ENCODE results near the gene HSBP1L1. TPM values are rescaled to one million over a fixed set of nuclear protein-coding genes. Genes with fewer than 3 reads are reported as not detected.

HSBP1L1 gene
- total and polyA plus RNA-seq, 2 of the 8 experiments (the other 6 are each of a cell fraction or from before 2014, with no cell fraction given), result 1.0 to 1.3 TPM

DNA sequence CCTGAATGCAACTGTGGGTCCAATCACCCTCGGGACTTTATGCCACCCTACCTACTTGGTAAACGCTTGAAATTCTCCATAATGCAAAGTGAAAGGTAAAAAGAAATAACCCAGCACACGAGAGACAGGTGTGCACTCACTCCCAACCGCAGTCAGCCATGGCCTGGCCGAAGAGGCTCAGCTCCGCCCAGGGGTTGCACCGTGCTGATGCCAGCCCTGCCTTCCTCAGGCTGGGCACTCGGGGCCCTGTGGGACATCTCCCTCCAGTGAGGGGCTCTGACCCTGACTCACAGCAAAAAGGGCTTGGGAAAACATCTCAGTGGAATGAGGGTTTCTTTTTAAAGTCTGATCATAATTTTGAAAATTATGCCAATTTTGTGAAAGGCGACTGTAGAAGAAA, 26.2 kb upstream of the HSBP1L1 start:
- no peak overlapping the region for H2BK120ac ChIP-seq (replicated peaks; ENCODE audit: low read depth, low read length)
- H3K4me2 ChIP-seq (ENCODE audit: insufficient read depth in 1 of 2, low read depth in 2 of 2, low read length in 2 of 2), result no peak overlapping the region
- H2BK20ac ChIP-seq (ENCODE audit: low read length), result no peak overlapping the region
- H3K23ac ChIP-seq (ENCODE audit: insufficient read length), result no peak overlapping the region
- no peak overlapping the region for H2AFZ ChIP-seq (ENCODE audit: low read length)
- H3K79me1 ChIP-seq (ENCODE audit: low read depth, low read length), result peaks cover 5% of the 10 kb centered on the region
- H2BK5ac ChIP-seq (ENCODE audit: low read depth, low read length), result no peak overlapping the region
- H2BK15ac ChIP-seq (ENCODE audit: low read length), result no peak overlapping the region
- CTCF ChIA-PET (ENCODE audit: partially characterized antibody), result interaction anchor here (3.2 kb wide), 1 partner anchor 10 kb away, joined by 15 read pairs; no protein-coding TSS in a partner anchor
- H3K79me2 ChIP-seq (ENCODE audit: control insufficient read depth in 1 of 2, insufficient read depth in 2 of 2, low read length in 2 of 2), result peaks cover 0 to 8% of the 10 kb centered on the region in 2 experiments; a peak in 2 of 4 replicates
- no peak overlapping the region for H3K9ac ChIP-seq (replicated peaks in 1 of 4; ENCODE audit: extremely low read depth in 1 of 4, low read depth in 3 of 4, low read length in 3 of 4)
- 88% methylated on average over 8 of the region's 9 CpGs; no CpG with 5 or more reads in 1 of the 2 experiments for WGBS, 2 experiments (ENCODE audit: extremely low coverage in 1 of 2, insufficient coverage in 1 of 2, insufficient read length in 1 of 2, insufficient replicate concordance in 2 of 2, low coverage in 1 of 2, low lambda C conversion rate in 2 of 2, missing lambda C conversion rate in 1 of 2)
- no peak overlapping the region for H4K8ac ChIP-seq (ENCODE audit: extremely low read depth, insufficient read depth, low read length)
- H3K56ac ChIP-seq (replicated peaks; ENCODE audit: insufficient read length, low read depth, low read length), result no peak overlapping the region
- no peaks in the 10 kb centered on the region; a peak in 1 of 7 replicates for H3K27me3 ChIP-seq (replicated peaks in 1 of 4; ENCODE audit: control insufficient read depth in 3 of 4, extremely low read depth in 1 of 4, insufficient read depth in 3 of 4, low read length in 3 of 4)
- no peak for FAIRE-seq
- H3K4me3 ChIP-seq (ENCODE audit: extremely low read depth in 1 of 4, insufficient read depth in 2 of 4, low read depth in 3 of 4, low read length in 4 of 4), result no peak overlapping the region
- no peaks in the 10 kb centered on the region for H3K23me2 ChIP-seq (ENCODE audit: low read depth, low read length)
- no peaks in the 10 kb centered on the region; a peak in 1 of 8 replicates for H3K36me3 ChIP-seq (ENCODE audit: control insufficient read depth in 2 of 4, insufficient read depth in 4 of 4, low read length in 3 of 4)
- H3K14ac ChIP-seq (ENCODE audit: insufficient read length), result no peak overlapping the region
- no peak overlapping the region for H2AK5ac ChIP-seq (ENCODE audit: low read depth, low read length)
- no peak overlapping the region for H3K27ac ChIP-seq (ENCODE audit: low read depth, low read length)
- peaks cover 0 to 12% of the 10 kb centered on the region in 2 experiments for H4K20me1 ChIP-seq (replicated peaks in 1 of 2; ENCODE audit: control insufficient read depth in 1 of 2, insufficient read depth in 2 of 2, low read length in 2 of 2)
- no peak overlapping the region for H3K4ac ChIP-seq (replicated peaks; ENCODE audit: insufficient read length, low read depth, low read length)
- H2BK12ac ChIP-seq (ENCODE audit: low read depth, low read length), result no peak overlapping the region
- no peak for DNase-seq (ENCODE audit: low read depth in 1 of 2, low spot score in 2 of 2)
- no peaks in the 10 kb centered on the region for H3K9me3 ChIP-seq (ENCODE audit: insufficient read depth in 2 of 2, low read depth in 1 of 2, low read length in 1 of 2)
- POLR2A ChIA-PET (ENCODE audit: partially characterized antibody), result interaction anchor here (1.6 kb wide), 1 partner anchor 54 kb away, joined by 3 read pairs; no protein-coding TSS in a partner anchor
- no peak overlapping the region for H4K5ac ChIP-seq (ENCODE audit: insufficient read length, low read depth, low read length)
- no peak overlapping the region for H4K91ac ChIP-seq (replicated peaks; ENCODE audit: insufficient read length, low read length)
- H3K18ac ChIP-seq (ENCODE audit: extremely low read depth, low read length), result no peak overlapping the region
- no peaks in the 10 kb centered on the region for H3K4me1 ChIP-seq (replicated peaks in 1 of 4; ENCODE audit: control insufficient read depth in 3 of 4, insufficient read depth in 4 of 4, low read length in 3 of 4)
- no peak for TF ChIP-seq NANOG (IDR thresholded peaks at IDR 0.05; ENCODE audit: insufficient read depth, low read depth, low read length, poor library complexity, severe bottlenecking)
- no peak for TF ChIP-seq JUND (IDR thresholded peaks at IDR 0.05; ENCODE audit: low read length)
